T-helper 1 cell (primary cell): ENCODE results near the gene FARP2.
"Not testable (repeated sequence)": the region's sequence is repeated elsewhere in the genome, so short reads cannot be mapped to it uniquely, and the experiment has no call there.

ENCODE experiments used
- DNase-seq, 5 donors: peaks; one replicate each; pipeline ENCODE4 v3.0.0-alpha.2; 2012 to 2020

The FARP2 gene

DNA sequence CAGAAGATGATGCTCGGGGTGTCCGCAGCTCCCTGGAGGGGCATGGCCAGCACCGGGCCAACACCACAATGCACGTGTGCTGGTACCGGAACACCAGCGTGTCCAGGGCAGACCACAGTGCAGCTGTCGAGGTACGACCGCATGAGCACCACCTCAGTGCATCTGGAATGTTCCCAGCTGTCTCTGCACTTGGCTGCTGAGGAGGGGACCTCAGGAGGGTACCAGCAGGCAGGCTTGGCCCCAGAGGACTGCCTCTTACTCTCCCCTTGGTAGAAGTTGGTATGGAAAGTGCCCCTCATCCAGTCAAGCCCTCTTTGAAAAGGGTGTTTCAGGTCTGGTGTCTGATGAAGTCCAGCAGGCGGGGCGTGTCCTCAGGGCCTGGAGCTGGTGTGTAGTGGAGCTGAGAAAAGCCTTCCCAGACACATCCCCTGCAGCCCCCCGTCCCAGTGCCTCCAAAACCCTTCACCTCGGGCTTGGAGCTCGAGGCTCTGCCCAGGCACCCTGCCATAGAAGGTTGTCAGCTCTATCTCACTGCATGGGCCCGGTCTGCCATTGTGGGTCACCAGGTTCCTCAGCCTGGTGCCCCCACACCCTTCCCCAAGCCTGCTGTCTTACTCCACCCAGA, 135.6 kb downstream of the FARP2 start:
- DNase-seq = no peak

DNA sequence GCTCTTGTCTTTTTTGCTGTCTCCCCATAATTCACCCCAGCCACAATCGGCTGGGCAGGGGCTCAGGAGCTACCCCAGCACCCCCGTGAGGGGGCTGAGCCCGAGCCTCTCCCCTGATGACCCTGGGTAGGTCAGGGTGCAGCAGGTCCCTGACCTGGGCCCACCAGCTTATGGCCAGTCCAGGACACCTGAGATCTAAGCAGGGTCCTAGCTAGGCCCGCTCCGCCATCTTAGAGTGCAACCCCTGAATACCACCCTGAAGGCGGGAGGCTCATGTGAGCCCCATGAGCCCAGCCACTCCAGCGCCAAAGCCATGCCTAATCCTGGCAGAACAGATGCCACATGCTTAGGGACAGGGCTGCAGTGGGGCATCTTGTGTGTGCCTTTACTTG, 136.1 kb downstream of the FARP2 start:
- DNase-seq = no peak

DNA sequence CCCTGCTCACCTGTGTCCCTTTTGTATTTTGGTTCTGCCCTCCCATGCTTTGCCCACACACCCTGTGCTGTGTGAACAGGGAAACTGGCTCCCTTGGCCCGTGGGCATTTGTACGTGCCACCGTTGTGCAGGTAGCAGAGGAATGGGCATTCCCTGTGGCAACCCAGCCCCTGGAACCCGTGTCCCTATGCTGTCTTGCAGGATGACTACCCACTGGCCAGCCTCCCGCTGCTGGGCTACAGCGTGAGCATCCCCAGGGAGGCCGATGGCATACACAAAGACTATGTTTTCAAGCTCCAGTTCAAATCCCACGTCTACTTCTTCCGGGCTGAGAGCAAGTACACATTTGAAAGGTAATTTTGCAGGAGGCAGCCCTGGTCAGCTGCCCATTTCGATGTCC, 137.0 kb downstream of the FARP2 start:
- no peak for DNase-seq

DNA sequence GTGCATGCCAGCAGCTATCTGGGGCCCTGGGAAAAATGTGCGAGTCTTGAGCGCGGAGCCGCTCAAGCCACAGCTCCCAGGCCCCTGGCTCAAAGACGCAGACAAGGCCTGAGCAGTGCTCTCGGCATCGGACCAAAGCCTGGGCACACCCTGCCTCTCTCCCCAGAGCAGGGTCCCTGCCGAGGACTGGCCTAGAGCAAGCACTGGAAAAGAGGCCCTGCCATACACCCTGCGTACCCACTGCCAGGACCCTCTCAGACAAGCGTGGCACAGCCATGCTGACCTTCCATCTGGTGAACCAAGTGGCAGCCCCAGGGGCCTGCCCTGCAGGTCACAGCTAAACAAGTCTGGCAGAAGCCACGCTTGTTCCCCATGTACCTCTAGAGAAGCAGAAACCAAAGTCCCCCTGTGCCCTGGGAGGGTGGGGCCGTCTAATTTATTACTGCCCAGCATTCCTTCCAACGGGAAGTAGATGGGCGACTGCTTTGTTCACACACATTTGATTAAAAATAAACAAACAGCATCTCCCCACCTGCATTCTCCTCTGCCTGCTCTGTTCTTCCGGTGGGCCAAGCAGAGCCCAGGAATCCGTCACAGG, 138.3 kb downstream of the FARP2 start:
- DNase-seq = no peak

DNA sequence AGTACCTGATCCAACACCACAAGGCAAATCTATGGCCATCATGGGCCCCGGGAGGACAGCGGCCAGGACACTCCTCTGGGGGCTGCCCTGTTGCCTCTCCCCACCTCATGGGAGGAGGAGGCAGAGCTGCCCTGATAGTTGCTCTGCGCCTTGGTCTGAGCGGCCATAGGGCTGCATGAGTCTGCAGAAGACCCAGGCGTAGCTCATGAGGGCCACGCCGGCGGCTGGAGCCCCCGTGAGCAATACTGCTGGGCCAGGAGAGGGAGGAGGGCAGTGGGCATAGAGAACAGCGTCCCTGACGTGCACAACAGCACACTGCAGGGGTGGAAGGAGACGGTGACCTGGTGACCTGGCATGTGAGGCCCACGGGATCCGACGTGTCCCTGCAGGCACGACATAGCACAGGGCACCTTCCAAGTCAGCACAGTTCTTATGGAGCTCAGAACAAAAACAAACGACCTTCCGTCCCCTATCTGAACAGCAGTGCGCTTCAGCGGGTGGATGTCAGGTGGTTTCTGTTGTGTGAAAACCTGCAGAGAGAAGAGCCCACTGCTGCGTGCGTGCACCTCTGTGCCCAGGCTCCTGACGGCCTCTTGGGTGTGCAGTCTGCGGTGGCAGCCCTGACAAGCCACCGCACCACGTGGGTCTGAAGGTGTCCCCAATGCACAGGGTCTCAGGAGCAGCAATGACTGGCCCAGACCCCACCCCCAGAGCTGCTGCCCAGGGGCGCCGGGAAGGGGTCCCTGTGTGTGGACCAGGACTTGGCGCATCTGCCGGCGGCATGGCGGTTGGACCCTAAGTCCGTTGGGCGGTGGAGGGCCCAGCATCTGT, 139.3 kb downstream of the FARP2 start:
- no peak for DNase-seq

DNA sequence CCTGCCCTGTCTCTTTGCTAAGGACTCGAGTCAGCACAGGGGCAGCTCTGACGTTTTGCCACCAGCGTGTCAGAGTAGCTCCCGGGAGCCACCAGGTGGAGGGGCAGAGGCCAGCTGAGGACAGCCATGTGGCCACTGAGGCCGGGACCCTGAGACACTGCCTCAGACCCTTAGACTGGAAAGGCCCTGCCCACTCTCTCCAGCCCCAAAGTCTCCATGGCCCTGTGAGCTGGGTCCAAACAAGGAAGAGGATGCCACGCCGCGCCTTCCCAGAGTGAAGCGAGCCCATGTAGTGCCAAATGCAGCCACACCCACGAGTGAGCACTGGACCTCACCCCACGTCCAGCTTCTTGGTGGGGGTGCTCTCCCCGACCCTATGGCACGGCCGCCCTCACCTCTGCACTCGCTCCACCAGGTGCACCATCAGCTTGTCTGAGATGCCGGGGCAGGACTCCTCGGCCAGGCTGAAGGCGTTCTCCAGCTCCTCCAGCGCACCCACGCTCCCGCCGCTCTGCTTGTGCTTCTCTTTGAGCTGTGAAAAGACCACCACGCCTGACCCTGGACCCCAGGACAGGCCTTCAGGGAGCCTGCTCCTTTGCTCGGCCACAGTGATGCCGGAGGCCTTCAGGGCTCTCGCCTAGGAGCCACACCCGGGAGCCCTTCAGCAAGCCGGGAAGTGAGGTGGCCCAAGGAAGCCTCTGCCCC, 140.1 kb downstream of the FARP2 start:
- DNase-seq = no peak

DNA sequence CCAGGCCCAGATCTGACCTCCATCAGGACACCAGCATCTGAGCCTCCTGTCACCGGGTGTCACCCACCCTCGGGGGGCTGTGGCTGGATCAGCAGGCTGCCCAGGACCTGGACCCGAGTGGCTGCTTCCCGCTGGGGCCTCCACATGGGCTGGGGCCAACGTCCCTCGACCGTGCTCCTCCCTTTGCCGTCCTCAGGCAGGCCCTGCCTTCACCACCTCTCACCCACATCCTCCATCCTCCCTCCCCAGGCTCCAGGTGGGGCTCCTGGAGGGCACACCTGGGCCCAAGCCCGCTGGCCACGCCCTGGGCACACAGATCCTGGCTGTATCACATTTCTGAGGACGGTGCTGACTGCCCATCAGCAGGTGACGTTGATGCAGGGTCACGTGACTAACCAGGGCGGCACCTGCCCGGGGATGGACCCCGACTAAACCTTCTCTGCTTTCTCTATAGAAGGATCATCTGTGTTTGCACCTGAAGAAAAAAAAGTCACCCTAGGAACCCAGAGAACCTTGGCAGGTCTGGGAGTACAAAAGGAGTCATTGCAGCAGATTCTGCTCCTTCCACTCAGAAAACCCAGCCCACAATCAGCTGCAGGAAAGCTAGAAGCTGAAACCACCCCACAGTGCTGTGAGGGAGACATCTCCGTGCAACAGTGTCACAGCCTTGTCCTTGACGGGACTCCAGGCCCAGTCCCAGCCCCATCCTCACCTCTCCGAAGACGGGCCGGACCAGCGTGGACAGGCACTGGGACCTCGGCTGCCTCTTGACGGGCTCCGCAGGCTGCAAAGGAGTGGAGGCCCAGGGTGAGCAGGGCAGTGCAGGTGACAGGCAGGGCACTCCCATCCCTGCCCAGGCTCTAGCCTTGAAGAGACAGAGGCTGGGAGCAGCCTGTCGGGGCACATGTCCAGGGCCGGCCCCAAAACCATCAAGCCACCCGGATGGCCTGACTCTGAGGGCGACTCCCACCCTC, 141.1 kb downstream of the FARP2 start:
- DNase-seq = no peak

DNA sequence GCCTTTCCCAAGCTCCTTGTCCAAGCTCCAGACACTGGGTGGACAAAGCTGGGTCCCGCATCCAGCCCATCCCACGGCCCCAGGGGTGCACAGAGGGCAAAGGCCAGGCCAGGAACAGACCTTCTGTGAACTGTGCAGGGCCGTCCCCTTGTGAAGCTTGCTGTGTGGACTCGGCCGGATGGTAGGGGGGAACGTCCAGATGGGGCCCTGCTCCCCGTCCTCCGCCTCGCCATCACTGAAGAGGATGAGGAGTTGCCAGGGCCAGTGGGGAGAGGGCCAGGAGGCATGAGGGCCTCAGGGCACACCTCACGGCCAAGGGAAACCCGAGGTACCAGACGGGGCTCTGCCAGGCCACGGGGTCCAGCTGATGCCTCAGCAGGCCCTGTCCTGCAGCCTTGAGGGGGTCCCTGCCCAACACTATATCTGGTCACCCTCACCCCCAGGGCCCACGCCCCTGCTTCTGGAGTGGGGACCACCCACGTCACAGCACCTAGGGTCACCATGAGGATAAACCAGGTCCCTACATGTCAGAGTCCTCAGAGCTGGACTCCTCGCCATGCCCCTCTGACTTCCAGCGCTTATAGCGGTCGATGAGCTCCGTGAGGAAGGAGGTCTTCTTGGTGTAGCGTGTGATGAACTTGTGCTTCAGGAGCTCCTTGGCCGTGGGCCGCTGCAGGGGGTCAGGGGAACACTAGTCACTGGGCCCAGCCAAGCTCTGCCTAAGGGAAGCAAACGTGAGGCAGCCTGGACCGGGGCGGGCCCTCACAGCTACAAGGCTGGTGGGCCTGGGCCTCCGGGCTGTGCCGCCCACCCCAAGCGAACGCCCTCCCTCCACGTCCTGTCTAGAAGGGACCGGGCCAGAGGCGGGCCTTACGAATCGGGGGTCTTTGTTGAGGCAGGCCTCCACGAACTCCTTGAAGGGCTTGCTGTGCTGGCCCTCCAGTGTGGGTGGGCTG, 142.3 kb downstream of the FARP2 start:
- DNase-seq = no peak

DNA sequence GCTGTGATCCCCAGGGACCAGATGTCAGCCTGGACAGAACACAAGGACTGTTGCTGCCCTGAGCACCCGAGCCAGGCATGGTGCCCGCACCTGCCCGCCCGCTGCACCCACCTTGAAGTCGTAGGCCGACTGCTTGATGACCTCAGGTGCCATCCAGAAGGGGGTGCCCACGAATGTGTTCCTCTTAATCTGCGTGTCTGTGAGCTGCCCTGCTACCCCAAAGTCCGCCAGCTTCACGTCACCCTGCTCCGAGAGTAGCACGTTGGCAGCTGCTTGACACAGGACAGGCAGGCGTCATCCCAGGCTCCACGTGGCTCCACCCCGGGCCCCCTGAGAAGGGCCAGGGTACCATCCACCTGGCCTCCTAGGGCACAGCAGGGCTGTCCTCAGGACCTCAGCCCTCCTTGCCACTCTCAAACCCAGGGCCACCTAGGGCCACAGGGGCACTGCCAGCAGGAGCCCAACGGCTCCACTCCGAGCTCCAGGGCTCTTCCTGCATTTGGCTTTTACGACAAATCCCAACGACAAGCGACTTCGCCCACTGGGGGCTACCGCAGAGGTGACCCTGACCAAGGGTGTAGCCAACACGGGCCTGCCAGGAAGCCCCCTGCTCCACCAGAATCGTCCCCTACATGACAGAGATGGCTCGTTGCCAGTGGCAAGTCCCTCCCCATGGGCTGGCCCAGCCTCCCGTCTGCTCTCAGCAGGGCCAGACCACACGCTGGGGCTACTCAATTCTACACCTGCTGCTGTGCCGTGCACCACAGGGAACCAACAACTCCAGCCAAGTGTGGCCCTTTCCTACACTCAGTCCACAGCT, 143.3 kb downstream of the FARP2 start:
- DNase-seq = no peak

DNA sequence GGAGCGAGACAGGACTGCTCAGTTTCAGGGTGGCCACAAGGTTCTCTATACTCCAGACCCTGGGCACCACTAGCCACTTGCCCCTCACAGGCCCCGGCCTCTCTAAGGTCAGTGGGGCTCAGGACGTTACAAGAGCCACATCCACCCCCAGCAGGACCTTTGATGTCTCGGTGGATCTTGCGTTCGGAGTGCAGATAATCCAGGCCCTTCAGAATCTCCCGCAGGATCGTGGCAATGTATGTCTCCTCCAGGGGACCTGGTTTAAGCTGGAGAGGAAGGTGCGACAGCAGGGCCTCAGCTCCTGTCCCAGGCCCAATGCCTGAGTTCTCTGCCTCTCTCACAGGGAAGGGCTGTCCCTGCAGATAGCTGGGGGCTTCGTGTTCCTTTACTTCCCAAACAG, 143.9 kb downstream of the FARP2 start:
- DNase-seq = no peak

DNA sequence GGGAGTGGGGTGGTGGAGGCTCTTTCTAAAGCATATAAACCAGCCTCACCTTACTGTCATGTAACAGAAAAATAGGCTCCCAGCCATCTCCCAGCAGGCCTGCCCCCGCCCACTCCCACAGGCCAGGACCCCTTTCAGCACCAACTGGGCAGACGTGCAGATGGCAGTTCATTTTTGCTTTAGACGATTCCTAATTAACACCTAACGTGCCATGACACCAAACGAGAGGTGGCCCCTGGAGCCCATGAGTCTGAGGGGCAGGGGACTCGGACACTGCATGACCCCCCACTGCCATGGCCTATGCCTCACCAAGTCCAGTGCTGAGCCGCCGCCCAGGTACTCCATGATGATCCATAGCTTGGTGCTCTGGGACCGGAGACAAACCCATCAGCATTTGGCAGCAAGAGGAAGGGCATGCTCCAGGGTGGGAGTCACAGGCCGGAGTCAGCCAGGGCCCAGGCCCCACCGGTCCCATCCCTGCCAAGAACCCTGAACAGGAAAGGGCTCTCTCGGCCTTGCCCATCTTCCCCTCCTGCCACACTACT, 144.4 kb downstream of the FARP2 start:
- DNase-seq = no peak

DNA sequence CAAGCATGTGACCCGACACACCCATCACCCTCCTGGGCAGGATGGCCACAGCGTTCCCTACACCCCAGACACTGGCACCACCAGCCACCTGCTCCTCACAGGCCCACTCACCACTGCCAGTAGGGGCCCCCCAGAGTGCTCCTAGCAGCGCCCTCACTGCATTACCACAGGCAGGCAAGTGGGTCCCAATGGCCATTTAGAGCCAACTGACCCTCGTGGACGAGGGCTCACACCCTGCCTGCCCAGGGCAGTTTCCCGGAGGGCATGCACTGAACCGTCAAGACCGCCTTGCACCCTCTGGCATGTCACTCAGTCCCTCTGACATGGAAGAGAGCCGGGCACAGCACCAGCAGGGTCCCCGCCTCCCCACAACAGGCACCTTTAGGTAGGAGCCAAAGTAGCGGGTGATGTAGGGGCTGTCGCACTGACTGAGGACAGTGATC, 145.0 kb downstream of the FARP2 start:
- DNase-seq = no peak

DNA sequence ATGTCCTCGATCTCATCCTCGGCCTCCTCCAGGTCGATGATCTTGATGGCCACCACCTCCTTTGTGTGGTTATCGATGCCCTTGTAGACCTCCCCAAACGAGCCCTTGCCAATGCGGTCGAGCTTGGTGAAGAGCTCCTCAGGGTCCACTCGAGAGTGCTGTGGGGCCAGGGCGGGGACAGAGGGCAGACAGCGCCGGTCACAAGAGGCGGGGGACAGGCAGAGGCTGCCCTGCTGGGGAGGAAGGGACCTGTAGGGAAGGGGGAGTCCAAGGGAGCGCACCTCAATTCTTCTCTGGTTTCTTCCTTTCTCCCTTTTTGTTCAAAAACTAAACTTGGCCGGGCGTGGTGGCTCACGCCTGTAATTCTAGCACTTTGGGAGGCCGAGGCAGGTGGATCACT, 145.5 kb downstream of the FARP2 start:
- DNase-seq = no peak

DNA sequence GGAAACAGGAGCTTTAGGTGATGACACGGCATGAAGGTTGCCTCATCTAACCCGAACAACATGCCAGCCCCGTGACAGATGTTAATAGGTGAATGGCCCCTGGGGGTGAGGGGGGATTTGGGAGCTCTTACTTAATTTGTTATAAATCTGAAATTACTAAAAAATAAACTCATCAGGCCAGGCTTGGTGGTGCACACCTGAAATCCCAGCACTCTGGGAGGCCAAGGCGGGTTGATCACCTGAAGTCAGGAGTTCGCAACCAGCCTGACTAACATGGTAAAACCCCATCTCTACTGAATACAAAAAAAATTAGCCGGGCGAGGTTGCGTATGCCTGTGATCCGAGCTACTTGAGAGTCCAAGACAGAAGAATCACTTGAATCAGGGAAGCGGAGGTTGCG, 146.2 kb downstream of the FARP2 start:
- DNase-seq = no peak

DNA sequence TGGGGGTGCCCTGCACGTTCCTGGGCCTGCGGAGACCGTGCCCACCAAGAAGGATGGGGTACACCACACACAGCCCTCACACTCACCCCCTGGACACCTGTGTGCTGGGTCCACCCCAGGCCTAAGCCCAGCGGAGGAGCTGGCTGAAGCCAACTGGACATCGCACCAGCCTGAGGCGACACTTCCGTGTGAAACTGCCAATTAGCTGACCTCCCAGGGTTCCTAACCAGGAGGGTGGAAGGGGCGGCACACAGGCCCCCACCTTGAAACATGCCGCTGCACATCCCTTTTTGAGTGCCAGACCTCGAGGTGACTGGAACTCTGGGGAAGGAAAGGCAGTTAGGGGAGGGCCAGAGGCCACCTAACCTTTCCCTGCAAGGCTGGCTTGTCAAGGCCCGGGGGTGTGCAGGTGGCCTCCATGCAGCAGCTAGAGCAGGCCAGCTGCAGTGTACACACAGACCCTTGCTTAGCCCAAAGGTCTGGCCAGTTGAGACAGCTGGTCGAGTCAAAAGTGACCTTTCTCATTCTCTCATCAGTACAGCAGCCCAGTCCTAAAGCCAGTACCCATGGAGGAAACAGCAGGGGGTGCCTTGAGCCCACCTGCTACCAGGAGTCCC, 147.8 kb downstream of the FARP2 start:
- no peak for DNase-seq

DNA sequence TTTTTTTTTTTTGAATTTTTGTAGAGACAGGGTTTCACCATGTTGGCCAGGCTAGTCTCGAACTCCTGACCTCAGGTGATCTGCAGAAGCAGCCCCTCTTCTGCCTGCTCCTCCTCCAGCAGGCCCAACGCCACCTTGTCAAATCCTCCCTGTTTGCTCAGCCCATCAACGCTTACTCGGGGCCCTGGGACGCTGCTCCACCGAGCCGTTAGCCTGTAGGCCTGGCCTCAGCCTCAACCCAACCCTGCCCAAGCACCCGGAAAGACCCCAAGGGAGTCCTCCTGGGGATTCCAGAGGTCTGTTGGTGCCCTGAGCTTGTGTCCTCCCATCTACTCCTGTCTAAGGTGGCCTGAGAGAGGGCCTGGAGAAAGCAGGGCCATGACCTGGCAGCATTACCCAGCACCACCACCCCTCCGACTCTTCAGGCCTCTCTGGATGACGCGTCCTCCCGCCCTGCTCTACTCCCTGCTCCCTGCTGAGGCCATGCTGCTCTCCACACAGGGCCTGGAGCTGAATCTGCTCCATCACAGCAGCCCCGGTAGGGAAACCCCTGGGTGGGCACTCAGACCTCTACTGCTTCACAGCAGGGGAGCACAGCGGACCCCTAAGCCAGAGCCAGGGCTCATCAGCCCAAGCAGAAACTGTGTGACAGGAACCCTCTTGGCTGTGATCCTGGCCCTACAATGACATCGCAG, 149.1 kb downstream of the FARP2 start:
- no peak for DNase-seq

DNA sequence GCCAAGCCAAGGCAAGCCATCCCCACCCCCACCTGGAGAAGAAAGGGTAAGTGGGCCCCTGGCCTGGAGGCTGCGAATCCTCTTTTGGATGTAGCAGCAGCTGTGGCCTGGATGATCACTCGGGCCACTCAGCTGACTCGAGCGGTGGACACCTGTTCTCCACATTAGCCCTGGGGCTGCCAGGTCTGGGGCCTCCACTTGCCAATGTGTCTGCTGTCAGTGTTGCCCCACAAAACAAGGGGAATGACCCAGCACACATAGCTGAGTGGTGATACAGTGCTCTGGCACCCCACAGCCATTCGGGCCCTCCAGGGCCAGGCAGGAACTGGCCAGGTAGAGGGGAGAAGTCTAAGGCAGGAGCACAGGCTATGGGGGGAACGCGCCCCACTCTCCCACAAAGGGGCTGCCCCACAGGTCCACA, 149.7 kb downstream of the FARP2 start:
- DNase-seq = no peak

DNA sequence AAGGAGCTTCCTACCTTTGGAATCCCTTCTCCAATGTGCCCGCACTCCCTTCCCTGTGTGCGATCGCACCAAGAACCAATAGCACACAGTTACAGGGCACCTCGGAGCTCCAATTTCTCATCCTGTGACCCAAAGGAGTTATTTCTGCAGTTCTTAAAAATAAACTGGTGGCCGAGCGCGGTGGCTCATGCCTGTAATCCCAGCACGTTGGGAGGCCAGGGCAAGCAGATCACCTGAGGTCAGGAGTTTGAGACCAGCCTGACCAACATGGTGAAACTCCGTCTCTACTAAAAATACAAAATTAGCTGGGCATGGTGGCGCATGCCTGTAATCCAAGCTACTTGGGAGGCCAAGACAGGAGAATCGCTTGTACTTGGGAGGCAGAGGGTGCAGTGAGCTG, 150.2 kb downstream of the FARP2 start:
- not testable (repeated sequence) for DNase-seq
